Urothelium cell line (cell line): ENCODE measurements around the gene ABHD10.
A peak's percentile ranks its signal among the peaks of the same experiment; 100 is the strongest.

ENCODE experiments used
- DNase-seq: peaks from one replicate; pipeline ENCODE4 v3.0.0; 2011; ENCODE audit warnings: low spot score, mixed read lengths
- FAIRE-seq: peaks from 2 replicates; lab custom pipeline; 2011; peaks lifted over from hg19 to GRCh38; lab: Jason Lieb, UNC

The ABHD10 gene

DNA sequence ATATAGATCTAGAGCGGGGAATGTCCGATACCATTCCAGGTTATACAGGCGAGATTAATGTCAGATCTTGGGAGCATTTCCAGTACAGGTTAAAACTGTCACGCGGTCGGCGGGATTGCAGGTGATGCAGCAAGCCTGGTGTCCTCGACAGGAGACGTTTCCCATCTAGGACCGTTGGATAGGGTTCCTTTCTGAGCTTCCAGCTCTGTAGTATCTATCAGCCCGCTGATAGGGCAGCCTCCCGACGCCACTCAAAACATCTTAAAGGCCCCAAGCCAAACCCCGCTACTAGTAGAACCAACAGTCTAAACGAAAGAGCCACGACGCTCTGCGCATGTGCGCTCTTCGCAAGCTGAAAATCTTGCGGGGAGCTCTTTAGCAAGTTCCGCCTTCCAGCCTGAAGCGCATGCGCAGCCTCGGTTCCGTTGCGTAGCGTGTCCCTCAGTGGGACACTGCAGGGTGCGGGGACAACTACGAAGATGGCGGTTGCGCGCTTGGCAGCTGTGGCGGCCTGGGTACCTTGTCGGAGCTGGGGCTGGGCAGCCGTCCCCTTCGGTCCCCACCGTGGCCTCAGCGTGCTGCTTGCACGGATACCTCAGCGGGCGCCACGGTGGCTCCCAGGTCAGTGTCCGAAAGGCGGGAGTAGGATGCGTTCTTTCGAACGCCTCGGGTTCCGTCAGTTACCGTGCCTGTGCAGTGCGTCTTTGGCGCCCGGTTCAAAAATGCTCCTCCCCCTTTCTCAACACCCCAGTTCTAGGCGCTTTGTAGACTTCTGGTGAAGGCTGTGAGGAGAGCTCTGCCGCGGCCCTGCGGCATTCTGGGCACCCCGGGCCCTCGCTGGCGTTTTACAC, at the start of gene ABHD10:
TSS of gene ABHD10 (plus strand) at position 444 of the 851 bp plus-strand sequence. CDS start at position 480, 36 bp downstream.
- DNase-seq (peak; percentile 97), FAIRE-seq (peak; percentile 99)

DNA sequence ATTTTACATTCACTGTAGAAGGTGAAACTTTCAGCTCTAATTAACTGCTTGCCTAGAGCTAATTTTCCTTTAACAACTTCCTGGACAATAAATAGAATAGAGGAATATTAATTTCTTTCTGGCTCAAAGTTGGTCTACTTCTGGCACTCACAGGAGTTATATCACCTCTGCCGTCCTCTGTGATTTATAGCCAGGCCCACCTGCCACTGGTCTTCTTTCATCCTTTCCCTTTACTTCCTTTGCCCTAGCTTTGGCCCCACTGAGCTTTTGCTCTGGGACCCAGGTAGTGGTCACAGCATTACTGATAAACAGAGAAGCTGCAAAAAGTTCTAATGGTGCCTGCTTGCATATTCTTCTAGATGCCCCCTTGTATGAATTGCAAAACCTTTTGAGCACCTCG, 49.3 kb upstream of the ABHD10 start:
- no peak for DNase-seq
- no peak for FAIRE-seq

DNA sequence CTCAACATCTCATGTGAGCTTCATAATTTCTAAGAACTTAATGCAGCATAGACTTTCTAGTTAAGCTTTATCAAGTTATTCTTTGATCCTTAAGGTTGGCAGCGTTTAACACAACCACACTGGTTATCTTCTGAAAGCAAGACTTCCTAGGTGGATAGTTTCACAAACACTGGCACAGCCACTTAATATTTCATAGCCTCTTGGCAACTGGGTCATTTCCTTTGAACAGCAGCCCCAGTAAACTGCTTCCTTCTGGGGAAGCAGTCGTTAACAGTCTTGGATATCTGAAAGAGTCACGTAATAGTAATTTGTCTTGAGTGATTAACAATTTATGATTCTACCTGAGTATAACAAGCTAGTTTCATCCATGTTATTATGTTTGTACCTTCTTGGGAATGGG, 45.9 kb upstream of the ABHD10 start:
- no peak for DNase-seq
- no peak for FAIRE-seq

DNA sequence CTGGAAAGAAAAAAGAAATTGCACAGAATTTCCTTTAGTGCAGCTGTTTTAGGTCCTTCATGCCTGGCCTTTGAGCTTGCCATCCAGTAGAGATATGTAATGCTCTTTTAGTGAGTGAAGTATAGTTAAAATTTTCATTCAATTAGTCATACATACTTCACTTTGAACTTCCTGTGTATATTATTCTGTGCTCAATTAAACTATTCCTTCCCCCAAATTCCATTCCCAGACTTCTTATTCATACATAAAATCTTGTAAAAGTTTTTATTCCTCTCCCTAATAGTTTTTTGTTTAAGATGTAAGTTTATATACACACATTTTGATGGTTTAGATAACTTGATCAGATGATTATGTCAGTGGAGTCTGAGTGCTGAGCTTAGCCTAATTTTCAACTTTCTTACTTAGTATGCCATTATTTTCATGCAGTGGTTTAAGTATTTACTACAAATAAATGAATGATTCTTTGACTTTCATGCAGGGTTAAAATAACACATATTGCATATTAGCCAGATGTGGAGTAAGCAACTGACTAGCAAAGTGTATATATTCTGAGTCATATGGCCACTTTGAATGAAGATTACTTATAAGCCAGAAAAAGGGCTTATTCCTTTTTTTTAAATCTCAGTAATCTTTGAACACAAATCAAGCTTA, 42.5 kb upstream of the ABHD10 start:
- DNase-seq = peak; percentile 71
- no peak for FAIRE-seq

DNA sequence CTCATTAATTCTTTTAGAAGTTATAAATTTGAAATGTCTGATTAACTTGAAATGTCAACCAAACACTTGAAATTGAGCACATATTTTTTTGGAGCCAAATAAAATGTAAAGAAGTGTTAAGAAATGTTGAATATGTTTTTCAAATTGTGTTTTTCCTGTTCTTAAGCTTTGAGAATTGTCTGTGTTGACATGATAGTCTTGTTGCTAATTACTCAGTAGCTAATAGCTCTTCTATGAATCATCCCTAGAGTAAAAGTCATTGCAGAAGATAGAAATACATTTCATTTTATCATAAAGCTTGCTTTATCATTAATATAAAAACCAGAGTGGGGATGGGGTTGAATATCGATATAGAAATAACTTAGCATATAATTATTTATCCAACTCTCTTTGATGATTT, 41.9 kb upstream of the ABHD10 start:
- FAIRE-seq = no peak
- no peak for DNase-seq

DNA sequence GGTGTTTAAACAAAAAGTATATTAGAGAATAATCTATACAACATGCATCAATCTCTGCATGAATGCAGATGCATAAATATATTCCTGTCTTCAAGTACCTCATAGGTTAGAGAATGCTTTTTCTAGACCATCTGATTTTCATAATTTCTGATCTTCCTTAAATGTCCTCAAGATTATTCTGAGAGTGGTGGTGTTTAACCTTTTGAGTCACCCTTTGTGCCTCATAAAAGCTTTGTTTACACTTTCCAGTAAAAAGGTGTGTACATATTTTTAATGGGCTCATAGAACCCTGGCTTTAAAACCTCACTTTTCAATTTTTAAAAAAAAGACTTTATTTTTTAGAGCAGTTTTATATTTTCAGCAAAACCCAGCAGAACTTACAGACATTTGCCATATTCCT, 41.0 kb upstream of the ABHD10 start:
- FAIRE-seq (no peak), DNase-seq (no peak)

DNA sequence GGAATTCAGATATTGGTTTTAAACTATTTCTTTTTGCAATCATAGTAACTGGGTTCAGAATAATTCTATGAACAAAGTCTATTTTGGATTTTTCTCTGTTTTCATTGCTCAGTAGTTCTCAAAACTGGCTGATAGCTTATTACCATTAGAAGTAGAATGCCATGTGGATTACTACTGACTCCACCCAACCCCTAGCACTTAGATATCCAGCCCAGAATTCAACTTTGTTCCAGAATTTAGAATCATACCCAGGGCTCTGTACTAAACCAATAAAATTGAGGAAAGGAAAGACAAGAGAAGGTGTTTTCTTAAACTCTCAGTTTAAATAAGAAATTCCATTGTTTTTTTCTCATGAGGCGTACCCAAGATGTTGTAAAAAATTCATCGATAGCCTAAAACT, 39.0 kb upstream of the ABHD10 start:
- no peak for DNase-seq
- FAIRE-seq = no peak

DNA sequence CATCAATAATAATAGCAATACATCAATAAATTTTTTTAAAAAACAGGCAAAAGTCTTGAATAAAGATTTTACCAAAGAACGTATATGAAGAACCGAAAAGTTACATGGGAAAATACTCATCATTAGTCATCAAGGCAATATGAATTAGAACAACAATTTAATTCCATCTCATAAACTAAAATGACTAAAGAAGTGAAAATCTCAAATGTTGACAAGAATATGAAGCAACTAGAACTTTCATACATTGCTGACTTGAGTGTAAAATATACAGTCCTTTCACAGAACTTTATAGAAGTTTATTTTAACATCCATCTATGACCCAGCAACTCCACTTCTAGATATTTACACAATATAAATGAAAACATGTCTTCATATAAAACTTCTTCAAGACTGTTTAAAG, 35.3 kb upstream of the ABHD10 start:
- FAIRE-seq (no peak), DNase-seq (no peak)

DNA sequence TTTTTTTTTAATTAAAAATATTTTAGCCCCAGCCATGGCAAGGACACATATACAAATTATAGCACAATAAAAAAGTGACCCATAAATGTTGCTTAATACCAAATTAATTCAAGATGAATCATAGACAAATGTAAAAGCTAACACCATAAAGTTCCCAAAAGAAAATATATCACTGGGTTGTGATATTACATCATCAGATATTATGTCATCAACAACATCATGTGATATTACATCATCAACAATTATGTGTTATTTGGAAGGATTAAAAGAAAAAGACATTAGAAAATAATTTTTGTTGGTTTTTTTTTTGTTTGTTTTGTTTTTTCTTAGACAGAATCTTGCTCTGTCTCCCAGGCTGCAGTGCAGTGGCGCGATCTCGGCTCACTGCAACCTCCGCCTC, 34.5 kb upstream of the ABHD10 start:
- no peak for DNase-seq

DNA sequence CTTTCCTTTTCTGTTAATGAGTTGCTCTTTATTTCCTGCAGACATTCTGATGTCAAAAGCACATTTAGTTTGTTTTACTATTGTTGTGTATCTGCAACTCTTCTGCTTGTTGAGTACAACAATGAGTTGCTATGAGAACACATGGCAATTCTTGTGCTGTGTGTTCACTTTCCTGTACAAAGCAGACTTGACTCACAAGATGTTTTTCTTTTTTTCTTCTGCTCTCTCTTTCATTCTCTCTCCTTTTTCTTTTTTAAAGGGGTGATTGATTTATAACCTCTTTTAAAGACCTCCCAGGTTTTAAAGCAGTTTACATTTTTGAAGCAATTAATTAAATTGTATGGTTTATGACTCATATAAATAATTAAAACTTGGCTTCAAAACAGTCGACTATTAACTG, 31.6 kb upstream of the ABHD10 start:
- DNase-seq (no peak), FAIRE-seq (no peak)

More for the DNA sequence above, 34.5 kb upstream of the ABHD10 start:
- FAIRE-seq = no peak

DNA sequence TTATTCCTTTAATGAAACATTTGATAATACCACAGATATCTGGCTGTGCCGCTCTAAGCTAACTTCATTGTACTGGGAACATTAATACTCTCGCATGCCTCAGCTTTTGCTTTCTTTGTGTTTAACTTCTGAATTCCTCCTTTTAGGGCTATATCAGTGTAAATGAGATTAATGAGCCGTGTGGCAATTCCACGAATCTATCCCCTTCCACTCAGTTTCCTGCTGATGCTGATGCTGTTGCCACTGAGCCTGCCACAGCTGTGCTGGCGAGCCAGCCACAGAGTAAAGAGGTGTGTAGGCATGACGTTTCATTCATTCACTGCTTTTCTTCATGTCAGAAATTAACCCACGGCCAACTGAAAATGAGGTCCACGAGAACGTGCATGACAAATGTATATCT, 30.0 kb upstream of the ABHD10 start:
- DNase-seq = no peak
- no peak for FAIRE-seq

DNA sequence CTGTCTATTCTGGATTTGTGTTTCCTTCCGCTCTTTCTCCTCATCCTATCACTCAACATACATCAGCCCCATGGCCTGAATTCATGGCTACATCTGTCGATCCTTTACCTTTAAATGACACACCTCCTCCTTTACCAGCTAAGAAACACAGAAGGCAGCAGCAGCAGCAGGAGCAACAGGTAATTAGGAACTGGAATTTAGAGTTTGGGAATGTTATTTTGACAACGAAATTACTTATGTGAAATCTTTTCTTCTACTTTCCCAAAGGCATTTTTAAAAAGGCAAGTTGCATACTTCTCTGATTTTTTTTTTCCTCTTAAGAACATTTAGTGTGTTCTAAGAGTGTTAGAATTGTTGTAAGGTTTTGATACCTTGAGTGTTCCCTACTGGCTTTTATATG, 29.1 kb upstream of the ABHD10 start:
- DNase-seq (no peak), FAIRE-seq (no peak)

DNA sequence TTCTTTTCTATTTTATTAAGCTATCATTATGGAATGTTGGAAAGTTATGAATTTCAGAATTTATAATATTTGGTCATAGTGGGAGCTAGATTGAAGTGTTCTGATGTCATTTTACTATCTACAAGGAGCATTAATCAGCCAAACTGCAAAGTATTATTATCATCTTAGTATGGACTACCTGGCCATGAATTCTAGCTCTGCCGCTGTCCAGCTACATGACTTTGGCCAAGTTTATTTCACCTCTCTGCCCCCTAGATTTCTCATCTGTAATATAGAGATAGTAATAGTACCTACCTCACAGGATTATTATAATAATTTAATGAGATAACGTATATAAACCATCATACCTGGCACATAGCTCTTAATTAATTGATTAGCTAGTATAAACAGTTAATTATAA, 27.8 kb upstream of the ABHD10 start:
- FAIRE-seq (no peak), DNase-seq (no peak)

DNA sequence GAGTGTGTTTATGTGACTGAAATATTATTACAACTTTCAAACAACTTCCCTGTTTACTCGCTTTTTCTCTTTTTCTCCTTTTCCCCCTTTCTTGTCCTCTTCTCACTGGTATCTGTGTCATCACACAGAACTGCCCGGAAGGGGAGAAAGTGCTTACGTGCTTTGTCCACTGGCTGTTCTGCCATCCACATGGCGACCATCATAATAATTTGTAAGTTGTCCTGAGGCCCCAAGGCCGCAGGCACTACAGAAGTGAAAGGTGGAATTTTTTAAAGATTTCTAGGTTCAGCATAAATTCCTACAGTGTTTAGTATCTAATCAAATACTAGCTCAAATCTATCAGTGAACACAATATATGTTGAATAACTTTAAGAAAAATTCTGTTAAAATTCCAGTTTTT, 26.7 kb upstream of the ABHD10 start:
- FAIRE-seq = peak; percentile 9
- DNase-seq = no peak

DNA sequence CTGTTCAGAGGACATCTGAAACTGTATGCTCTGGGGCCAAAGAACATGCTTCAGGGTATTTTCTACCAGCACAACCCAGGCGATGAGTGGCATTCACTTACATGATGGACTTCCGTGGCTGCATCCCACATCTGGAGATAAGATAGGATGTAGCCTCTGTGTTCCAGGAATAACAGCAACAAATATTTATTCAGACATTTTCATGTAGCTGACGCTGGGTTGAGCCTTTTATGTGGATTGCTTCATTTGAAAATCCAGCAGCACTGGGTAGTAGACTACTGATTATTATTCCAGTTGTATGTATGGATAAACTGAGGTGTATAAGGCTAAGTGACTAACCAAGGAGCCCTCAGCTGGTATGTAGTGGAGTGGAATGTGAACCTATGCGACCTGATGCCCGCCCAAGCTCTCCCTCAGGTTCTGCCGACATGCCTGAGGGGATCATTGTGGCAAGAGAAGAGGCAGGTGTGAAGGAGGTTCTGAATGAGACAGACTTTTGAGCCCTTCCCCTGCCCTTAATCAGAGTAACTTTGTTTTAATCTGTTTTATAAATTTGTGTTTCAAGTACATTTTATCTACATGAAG, 25.9 kb upstream of the ABHD10 start:
- peak; percentile 13 for FAIRE-seq

DNA sequence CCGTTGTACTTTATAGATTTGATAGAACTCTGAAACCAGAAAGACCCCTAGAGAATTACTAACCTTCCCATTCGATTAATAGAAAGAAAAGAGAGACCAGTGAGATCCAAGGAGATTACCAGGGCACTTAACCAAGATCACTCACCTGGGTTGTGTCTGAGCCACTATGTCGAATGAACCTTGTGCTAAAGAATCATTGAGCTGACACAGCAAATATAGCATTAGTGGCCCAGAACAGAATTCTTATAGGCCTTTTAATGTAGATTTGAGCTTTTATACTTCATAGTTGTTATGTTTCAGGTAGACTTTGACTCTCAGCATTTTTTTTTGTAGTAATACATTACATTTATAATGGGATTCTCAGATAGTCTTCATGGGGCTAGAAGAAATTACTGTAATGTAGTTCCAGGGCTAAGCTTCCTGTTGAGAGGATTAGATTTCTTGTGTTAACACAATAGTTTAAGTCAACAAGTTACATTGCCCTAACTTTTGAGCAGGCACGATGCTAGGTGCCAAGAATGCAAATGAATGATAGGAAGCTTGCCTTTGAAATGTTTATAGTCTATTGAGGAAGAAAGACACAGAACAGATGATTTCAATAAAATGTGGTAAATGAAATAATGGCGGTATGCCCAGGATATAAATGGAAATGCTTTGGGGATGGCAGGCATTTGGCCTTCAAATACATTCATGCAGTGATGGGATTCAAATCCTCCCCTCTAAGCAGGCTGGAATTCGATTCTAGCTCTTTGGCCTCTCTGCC, 24.4 kb upstream of the ABHD10 start:
- DNase-seq = no peak
- no peak for FAIRE-seq

More for the DNA sequence above, 25.9 kb upstream of the ABHD10 start:
- no peak for DNase-seq

DNA sequence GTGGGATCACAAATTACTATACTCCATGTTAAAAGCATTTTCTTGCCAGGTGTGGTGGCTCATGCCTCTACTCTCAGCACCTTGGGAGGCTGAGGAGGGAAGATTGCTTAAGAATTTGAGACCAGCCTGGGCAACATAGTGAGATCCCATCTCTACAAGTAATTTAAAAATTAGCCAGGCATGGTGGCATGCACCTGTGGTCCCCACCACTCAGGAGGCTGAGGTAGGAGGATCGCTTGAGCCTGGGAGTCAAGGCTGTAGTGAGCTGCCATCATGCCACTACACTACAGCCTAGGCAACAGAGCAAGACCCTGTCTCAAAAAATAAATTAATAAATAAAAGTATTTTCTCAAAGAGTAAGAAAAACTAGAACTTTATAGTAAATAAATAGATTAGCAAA, 22.9 kb upstream of the ABHD10 start:
- no peak for DNase-seq
- FAIRE-seq = no peak

DNA sequence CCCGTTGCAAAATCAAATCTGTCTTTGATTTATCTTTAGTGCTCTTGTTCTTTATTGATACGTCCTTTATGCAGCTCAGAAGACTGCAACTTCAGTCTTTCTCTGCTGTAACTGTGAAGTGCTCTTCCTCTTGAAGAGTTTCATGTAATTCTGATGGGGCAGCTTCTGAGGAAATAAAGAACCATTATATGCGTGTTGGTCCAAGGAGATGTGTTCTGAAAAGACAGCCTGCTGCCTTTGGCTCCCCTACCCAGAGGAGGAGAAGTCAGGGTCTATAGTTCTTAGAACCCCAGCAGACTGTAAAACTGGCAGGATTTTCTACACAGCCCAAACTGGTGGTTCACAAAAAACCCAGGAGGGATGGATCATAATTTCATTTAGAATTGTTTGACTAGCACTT, 22.4 kb upstream of the ABHD10 start:
- FAIRE-seq (no peak), DNase-seq (no peak)

DNA sequence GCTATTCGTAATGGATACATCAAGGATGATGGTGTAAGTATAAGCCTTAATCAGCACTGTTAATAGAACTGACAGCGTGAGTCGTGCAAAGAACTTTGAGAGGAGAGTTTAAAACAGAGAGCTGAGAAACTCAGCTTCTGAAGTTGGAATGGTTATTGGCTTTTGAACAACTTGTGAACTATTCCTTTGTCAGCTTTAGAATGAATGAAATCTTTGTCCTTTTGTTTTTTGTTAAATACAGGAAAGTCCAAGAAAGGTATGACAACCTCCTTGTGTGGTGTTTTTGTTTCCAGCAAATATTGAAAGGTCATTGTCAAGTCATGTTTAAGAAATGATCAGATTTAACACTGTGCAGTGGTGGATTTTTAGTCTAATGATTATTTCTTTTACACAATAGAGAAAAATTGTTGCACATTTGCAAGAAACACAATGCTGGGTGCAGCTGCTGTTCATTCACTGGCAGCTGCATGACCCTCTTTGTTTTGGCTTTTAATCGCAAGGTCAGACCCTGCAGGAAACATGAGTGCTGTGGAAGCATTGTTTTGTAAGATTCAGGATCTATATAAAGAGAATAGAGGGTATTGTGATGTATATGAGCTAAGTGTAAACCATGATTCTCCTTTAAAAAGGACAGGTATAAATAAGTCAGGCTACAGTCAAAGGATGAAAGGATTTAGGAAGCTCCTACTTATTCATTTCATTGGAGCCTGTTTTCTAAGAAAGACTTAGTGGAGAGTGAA, 21.7 kb upstream of the ABHD10 start:
- FAIRE-seq (no peak), DNase-seq (no peak)

DNA sequence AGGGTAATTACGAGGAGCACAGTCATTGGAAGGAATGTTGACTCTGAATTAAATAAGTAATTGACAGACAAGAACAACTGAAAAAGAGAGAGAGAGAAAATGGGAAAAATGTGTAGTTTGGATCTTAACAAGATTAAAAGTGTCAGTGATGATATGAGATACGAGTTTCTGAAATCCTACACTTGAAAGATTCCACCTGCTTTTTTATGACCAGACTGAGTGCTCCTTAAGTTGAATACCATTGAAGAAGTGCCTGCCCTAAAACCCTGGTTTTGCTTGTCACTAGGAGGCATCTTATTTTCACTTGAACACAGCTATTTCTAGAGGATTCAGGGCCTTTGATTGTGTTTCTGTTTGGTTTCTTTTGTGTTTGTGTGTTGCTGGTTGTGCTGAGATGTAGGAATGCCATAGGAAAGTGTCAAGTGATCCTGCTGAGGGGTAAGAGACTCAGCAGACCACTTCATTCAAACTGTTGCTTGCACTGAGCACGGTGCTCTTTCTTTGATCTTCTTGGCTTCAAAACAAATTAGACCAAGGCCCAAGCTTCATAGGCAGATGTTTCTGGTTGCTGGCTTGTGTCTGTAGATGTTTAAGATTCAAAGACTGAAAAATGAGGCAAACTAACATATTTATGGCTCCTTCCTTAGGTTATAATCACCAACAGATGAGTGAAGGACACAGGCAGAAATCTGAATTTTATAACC, 17.2 kb upstream of the ABHD10 start:
- DNase-seq (no peak), FAIRE-seq (no peak)
